HEK293 (cell line): ENCODE data around the gene PHACTR1.

Experiments used
- CTCF ChIA-PET: fragments of 350-600 bp; formaldehyde crosslinking; extraction: SDS; loops from one replicate; lab custom pipeline; 2021; ENCODE audit warnings: antibody characterized with exemption; lab: Yijun Ruan, JAX
- POLR2A ChIA-PET: fragments of 300-600 bp; formaldehyde crosslinking; extraction: SDS; loops from one replicate; lab custom pipeline; 2020; ENCODE audit warnings: antibody characterized with exemption, inconsistent platforms; lab: Yijun Ruan, JAX
- H3K27ac ChIP-seq: fragments of 200-500 bp; sonication (Bioruptor generic); 2 replicates; pipeline ENCODE4 v1.5.1; 2014; ENCODE audit warnings: low read depth, low read length, control low read depth, inconsistent platforms; ENCODE audit errors: extremely low read depth
- H3K36me3 ChIP-seq, 2 experiments: fragments of 200-500 bp in 1 of 2; sonication (Bioruptor generic) in 1 of 2; 1 replicate in 1 of 2; 2 replicates in 1 of 2; pipeline ENCODE4 v1.5.1; 2014 to 2017; ENCODE audit warnings: inconsistent platforms in 2 of 2, low read length in 2 of 2; ENCODE audit not compliant: control insufficient read depth in 2 of 2, insufficient read depth in 1 of 2
- H3K4me1 ChIP-seq: fragments of 200-500 bp; sonication (Bioruptor generic); 2 replicates; pipeline ENCODE4 v1.5.1; 2014; ENCODE audit warnings: mild to moderate bottlenecking, low read length, inconsistent platforms; ENCODE audit not compliant: control insufficient read depth, insufficient read depth
- H3K4me3 ChIP-seq: 2 replicates; pipeline ENCODE4 v1.5.1; 2011; ENCODE audit warnings: low read depth, mild to moderate bottlenecking, control low read depth, low read length, moderate library complexity
- H3K9me3 ChIP-seq: fragments of 200-500 bp; sonication (Bioruptor generic); 2 replicates; pipeline ENCODE4 v1.5.1; 2014; ENCODE audit warnings: low read depth, low read length, inconsistent platforms; ENCODE audit not compliant: control insufficient read depth, insufficient read depth
- HOXA7 ChIP-seq: sonication (generic); formaldehyde crosslinking; IDR thresholded peaks from 2 replicates; pipeline ENCODE4 v1.8.1; 2022; ENCODE audit warnings: missing genetic modification reagents, borderline replicate concordance
- HOXC10 ChIP-seq: sonication (generic); formaldehyde crosslinking; IDR thresholded peaks from 2 replicates; pipeline ENCODE4 v1.8.1; 2023; ENCODE audit warnings: mild to moderate bottlenecking, missing genetic modification reagents
- KLF1 ChIP-seq: fragments of 450-650 bp; formaldehyde crosslinking; IDR thresholded peaks from 2 replicates; pipeline ENCODE4 v1.5.1; 2016; ENCODE audit warnings: missing biosample characterization, missing genetic modification characterization
- ZBTB17 ChIP-seq: fragments of 450-650 bp; formaldehyde crosslinking; IDR thresholded peaks from 2 replicates; pipeline ENCODE4 v1.5.1; 2016; ENCODE audit warnings: missing biosample characterization, missing genetic modification characterization
- ZBTB48 ChIP-seq: fragments of 450-650 bp; formaldehyde crosslinking; IDR thresholded peaks from 2 replicates; pipeline ENCODE4 v1.5.1; 2016; ENCODE audit warnings: missing biosample characterization, missing genetic modification characterization
- ZFHX2 ChIP-seq: fragments of 450-650 bp; formaldehyde crosslinking; conservative IDR thresholded peaks from 2 replicates; pipeline ENCODE4 v1.5.1; 2016; ENCODE audit warnings: missing biosample characterization, missing genetic modification characterization
- ZFP37 ChIP-seq: fragments of 450-650 bp; formaldehyde crosslinking; IDR thresholded peaks from 2 replicates; pipeline ENCODE4 v1.5.1; 2016; ENCODE audit warnings: missing biosample characterization, missing genetic modification characterization
- ZNF133 ChIP-seq: fragments of 450-650 bp; formaldehyde crosslinking; IDR thresholded peaks from 2 replicates; pipeline ENCODE4 v1.5.1; 2016; ENCODE audit warnings: missing biosample characterization, missing genetic modification characterization
- ZNF202 ChIP-seq: fragments of 450-650 bp; formaldehyde crosslinking; IDR thresholded peaks from 2 replicates; pipeline ENCODE4 v1.5.1; 2016; ENCODE audit warnings: missing biosample characterization, missing genetic modification characterization, borderline replicate concordance
- ZNF214 ChIP-seq: fragments of 450-650 bp; formaldehyde crosslinking; IDR thresholded peaks from 2 replicates; pipeline ENCODE4 v1.5.1; 2017; ENCODE audit warnings: missing biosample characterization, mild to moderate bottlenecking, missing genetic modification characterization, borderline replicate concordance
- ZNF221 ChIP-seq: fragments of 450-650 bp; formaldehyde crosslinking; IDR thresholded peaks from 2 replicates; pipeline ENCODE4 v1.5.1; 2017; ENCODE audit warnings: missing biosample characterization, missing genetic modification characterization, borderline replicate concordance
- ZNF292 ChIP-seq: fragments of 450-650 bp; formaldehyde crosslinking; IDR thresholded peaks from 2 replicates; pipeline ENCODE4 v1.5.1; 2016; ENCODE audit warnings: low read depth, missing biosample characterization, missing genetic modification characterization, borderline replicate concordance
- ZNF354C ChIP-seq: fragments of 450-650 bp; formaldehyde crosslinking; IDR thresholded peaks from 2 replicates; pipeline ENCODE4 v1.5.1; 2016; ENCODE audit warnings: missing biosample characterization, missing genetic modification characterization, low read depth, borderline replicate concordance
- ZNF501 ChIP-seq: fragments of 450-650 bp; formaldehyde crosslinking; IDR thresholded peaks from 2 replicates; pipeline ENCODE4 v1.5.1; 2016; ENCODE audit warnings: missing biosample characterization, missing genetic modification characterization
- ZNF510 ChIP-seq: fragments of 450-650 bp; formaldehyde crosslinking; IDR thresholded peaks from 2 replicates; pipeline ENCODE4 v1.5.1; 2018; ENCODE audit warnings: mild to moderate bottlenecking, missing genetic modification characterization, missing biosample characterization; ENCODE audit not compliant: insufficient replicate concordance
- ZNF529 ChIP-seq: fragments of 450-650 bp; formaldehyde crosslinking; IDR thresholded peaks from 2 replicates; pipeline ENCODE4 v1.5.1; 2017; ENCODE audit warnings: missing genetic modification characterization, missing biosample characterization; ENCODE audit not compliant: insufficient replicate concordance
- ZNF558 ChIP-seq: fragments of 450-650 bp; formaldehyde crosslinking; IDR thresholded peaks from 2 replicates; pipeline ENCODE4 v1.5.1; 2016; ENCODE audit warnings: missing biosample characterization, missing genetic modification characterization
- ZNF585B ChIP-seq: fragments of 450-650 bp; formaldehyde crosslinking; IDR thresholded peaks from 2 replicates; pipeline ENCODE4 v1.5.1; 2016; ENCODE audit warnings: missing biosample characterization, missing genetic modification characterization
- ZNF596 ChIP-seq: fragments of 450-650 bp; IDR thresholded peaks from 2 replicates; pipeline ENCODE4 v1.5.0; 2018; ENCODE audit warnings: missing biosample characterization, mild to moderate bottlenecking, missing genetic modification characterization, moderate library complexity
- ZNF600 ChIP-seq: fragments of 450-650 bp; formaldehyde crosslinking; IDR thresholded peaks from 2 replicates; pipeline ENCODE4 v1.5.1; 2016; ENCODE audit warnings: missing biosample characterization, missing genetic modification characterization
- ZNF664 ChIP-seq: fragments of 450-650 bp; formaldehyde crosslinking; IDR thresholded peaks from 2 replicates; pipeline ENCODE4 v1.5.1; 2016; ENCODE audit warnings: missing biosample characterization, missing genetic modification characterization
- ZNF747 ChIP-seq: fragments of 450-650 bp; formaldehyde crosslinking; IDR thresholded peaks from 2 replicates; pipeline ENCODE4 v1.5.1; 2016; ENCODE audit warnings: missing biosample characterization, missing genetic modification characterization
- ZNF76 ChIP-seq: fragments of 450-650 bp; formaldehyde crosslinking; IDR thresholded peaks from 2 replicates; pipeline ENCODE4; 2016; ENCODE audit warnings: low read depth, missing biosample characterization, missing genetic modification characterization, borderline replicate concordance
- ZNF830 ChIP-seq: fragments of 450-650 bp; IDR thresholded peaks from 2 replicates; pipeline ENCODE4 v1.5.0; 2018; ENCODE audit warnings: missing biosample characterization, missing genetic modification characterization, low read depth, mild to moderate bottlenecking, moderate library complexity
- TF ChIP-seq, protein P1 (sequence below): fragments of 450-650 bp; formaldehyde crosslinking; IDR thresholded peaks from 2 replicates; pipeline ENCODE4 v1.5.1; 2016; ENCODE audit warnings: missing biosample characterization, missing genetic modification characterization
- TF ChIP-seq, protein P2 (sequence below): IDR thresholded peaks from 2 replicates; pipeline ENCODE4 v1.6.1; 2011; ENCODE audit warnings: mild to moderate bottlenecking, low read depth, low read length, borderline replicate concordance

Gene PHACTR1

DNA sequence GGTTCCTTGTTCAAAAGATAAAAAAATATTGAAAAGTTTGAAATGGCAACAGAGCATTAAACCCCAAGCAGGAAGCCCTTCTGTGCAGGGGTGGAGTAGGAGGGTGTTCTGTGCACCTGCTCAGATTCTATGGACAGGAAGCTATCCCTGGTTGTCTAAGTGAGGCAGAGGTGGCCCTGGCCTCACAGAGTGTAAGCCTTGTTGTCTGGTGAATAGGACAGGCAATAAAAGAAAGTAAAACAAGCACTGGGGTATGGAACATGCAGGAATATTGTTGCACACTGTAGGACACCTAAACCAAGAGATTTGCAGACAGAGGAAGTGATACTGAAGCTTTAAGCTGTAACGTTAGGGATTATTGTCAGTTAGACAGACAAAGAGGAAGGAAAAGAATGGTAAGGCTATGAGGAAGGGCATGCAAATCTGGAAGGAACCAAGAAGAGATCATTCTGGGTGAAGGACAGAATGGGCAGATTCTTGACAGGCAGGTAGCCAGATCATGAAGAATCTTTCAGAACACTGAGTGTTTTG, 545.0 kb downstream of the PHACTR1 start:
- TF ChIP-seq ZNF133 (tag by site-specific recombination) (no peak), ZNF830 (tag by site-specific recombination) (no peak), ZNF596 (tag by site-specific recombination) (no peak), ZNF510 (tag by site-specific recombination) (no peak), ZNF76 (tag by site-specific recombination) (no peak), ZNF354C (tag by site-specific recombination) (no peak)
- TF ChIP-seq, protein P1, sequence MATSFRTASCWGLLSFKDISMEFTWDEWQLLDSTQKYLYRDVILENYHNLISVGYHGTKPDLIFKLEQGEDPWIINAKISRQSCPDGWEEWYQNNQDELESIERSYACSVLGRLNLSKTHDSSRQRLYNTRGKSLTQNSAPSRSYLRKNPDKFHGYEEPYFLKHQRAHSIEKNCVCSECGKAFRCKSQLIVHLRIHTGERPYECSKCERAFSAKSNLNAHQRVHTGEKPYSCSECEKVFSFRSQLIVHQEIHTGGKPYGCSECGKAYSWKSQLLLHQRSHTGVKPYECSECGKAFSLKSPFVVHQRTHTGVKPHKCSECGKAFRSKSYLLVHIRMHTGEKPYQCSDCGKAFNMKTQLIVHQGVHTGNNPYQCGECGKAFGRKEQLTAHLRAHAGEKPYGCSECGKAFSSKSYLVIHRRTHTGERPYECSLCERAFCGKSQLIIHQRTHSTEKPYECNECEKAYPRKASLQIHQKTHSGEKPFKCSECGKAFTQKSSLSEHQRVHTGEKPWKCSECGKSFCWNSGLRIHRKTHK: no peak
- H3K27ac ChIP-seq: no peak overlapping the region
- no peaks in the 10 kb centered on the region for H3K36me3 ChIP-seq
- POLR2A ChIA-PET: no interaction called here
- CTCF ChIA-PET: interaction anchor here (0.6 kb wide), 1 partner anchor 972 kb away, joined by 3 read pairs; no protein-coding TSS in a partner anchor
- no peaks in the 10 kb centered on the region for H3K9me3 ChIP-seq
- no peaks in the 10 kb centered on the region for H3K4me1 ChIP-seq
- no peak overlapping the region for H3K4me3 ChIP-seq

DNA sequence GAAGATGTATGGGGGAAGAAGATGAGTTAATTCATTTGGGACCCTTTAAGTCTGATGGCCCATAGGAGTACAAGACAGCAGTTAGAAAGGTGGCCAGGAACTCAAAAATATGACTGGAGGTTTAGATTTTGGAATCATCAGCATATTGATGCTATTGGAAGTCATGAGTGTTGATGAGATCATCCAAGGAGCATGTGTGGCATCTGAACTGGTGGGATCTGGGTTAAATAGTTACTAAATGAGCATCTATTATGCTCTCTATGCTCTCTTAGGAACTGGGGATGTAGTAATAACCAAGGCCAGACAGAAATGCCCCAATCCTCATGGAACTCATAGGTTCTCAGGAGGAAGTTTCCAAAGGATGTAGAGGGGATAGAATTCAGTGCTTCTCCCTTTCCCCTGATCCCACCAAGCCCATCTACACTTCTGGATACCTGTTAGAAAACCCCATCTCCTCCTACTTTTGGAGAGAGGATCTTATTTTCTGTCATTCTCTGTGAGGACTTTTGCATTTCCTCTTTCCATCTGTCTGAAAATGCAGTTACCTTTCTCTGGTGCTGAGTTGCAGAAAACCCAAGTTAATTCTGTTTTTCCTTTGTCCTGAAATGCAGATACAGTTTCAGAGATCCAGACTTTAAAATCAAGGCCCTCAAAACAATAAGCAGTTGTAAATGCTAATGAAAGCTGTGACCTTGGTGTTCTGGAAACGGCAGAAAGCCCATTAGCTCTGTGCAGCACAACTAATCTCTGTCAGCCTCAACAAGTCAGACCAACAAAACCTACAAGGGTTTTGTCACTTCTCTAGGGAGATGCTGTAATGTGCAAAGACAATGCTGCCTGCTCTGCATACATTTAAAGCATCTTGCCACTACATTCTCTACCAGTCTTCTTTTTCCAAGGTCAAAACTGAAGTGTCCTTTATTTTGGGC, 546.0 kb downstream of the PHACTR1 start:
- POLR2A ChIA-PET: no interaction called here
- H3K4me3 ChIP-seq: no peak overlapping the region
- H3K36me3 ChIP-seq: no peaks in the 10 kb centered on the region
- 0 out of 2 replicates have a peak, but pooled peaks cover 2% of the 10 kb centered on the region for H3K4me1 ChIP-seq
- TF ChIP-seq ZNF664: peak; percentile 60; the same call in 1 of the 2 replicates
- no peak for TF ChIP-seq ZBTB48
- CTCF ChIA-PET: no interaction called here
- no peak overlapping the region for H3K27ac ChIP-seq
- H3K9me3 ChIP-seq: no peaks in the 10 kb centered on the region

DNA sequence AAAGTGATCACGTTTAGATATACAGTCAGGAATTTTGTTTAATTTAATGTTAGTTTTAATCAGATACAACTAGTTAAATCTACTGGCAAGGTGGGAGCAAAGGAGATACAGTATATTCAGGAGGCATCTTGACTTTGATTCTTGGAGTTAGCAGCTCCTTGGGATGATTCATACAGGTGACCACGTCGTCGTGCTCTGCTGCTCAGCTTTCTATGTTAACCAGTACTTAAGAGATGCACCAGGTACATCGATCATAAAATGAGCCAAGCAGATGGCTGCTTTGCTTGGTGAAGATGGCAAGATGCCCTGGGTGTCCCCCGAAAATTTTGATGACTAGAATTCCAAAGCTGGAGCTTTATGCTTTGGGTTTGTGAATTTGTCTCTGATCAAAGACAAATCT, 547.1 kb downstream of the PHACTR1 start:
- ChIA-PET CTCF (interaction anchor here (0.6 to 0.9 kb wide), 2 partner anchors 360 to 645 kb away, joined by 3 read pairs; no protein-coding TSS in a partner anchor), POLR2A (no interaction called here)
- Histone ChIP-seq H3K9me3 (no peaks in the 10 kb centered on the region), H3K27ac (no peak overlapping the region), H3K4me1 (0 out of 2 replicates have a peak, but pooled peaks cover 2% of the 10 kb centered on the region), H3K36me3 (no peaks in the 10 kb centered on the region), H3K4me3 (no peak overlapping the region)
- TF ChIP-seq ZNF501: no peak
- TF ChIP-seq ZNF529 (tag by site-specific recombination): no peak
- no peak for TF ChIP-seq ZNF747 (tag by site-specific recombination)
- TF ChIP-seq ZBTB17 (tag by site-specific recombination): no peak
- no peak for TF ChIP-seq HOXA7 (CRISPR knock-in tag)
- TF ChIP-seq ZFP37: no peak
- TF ChIP-seq, protein P2, sequence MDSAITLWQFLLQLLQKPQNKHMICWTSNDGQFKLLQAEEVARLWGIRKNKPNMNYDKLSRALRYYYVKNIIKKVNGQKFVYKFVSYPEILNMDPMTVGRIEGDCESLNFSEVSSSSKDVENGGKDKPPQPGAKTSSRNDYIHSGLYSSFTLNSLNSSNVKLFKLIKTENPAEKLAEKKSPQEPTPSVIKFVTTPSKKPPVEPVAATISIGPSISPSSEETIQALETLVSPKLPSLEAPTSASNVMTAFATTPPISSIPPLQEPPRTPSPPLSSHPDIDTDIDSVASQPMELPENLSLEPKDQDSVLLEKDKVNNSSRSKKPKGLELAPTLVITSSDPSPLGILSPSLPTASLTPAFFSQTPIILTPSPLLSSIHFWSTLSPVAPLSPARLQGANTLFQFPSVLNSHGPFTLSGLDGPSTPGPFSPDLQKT: no peak
- no peak for TF ChIP-seq ZFHX2 (tag by site-specific recombination)
- TF ChIP-seq KLF1 (tag by site-specific recombination): no peak
- no peak for TF ChIP-seq ZNF214
- no peak for TF ChIP-seq ZNF292 (tag by site-specific recombination)
- TF ChIP-seq ZNF221 (tag by site-specific recombination): no peak
- TF ChIP-seq ZNF202: no peak
- TF ChIP-seq ZNF558 (tag by site-specific recombination): no peak
- no peak for TF ChIP-seq ZNF585B (tag by site-specific recombination)
- TF ChIP-seq HOXC10 (CRISPR knock-in tag): no peak
- TF ChIP-seq ZNF600 (tag by site-specific recombination): no peak
